SU-DHL-6 (cell line): ENCODE measurements around the gene IQCM.

Experiments used
- H2AFZ ChIP-seq: fragments of 200-600 bp; sonication (generic); 2 replicates; pipeline ENCODE4 v1.6.1; 2014; ENCODE audit warnings: low read depth, mild to moderate bottlenecking, moderate library complexity, mixed read lengths, antibody characterized with exemption, low read length; ENCODE audit not compliant: severe bottlenecking
- H3F3A ChIP-seq: fragments of 200-600 bp; shearing (Covaris generic); 2 replicates; pipeline ENCODE4 v1.6.0; 2016; ENCODE audit warnings: antibody characterized with exemption, mild to moderate bottlenecking; ENCODE audit not compliant: insufficient read depth
- H3K27ac ChIP-seq: fragments of 200-600 bp; sonication (generic); 2 replicates; pipeline ENCODE4 v1.5.1; 2016; ENCODE audit warnings: low read depth, mild to moderate bottlenecking, low read length, moderate library complexity, mixed read lengths
- H3K27me3 ChIP-seq: fragments of 200-600 bp; sonication (generic), shearing (Covaris generic); 2 replicates; pipeline ENCODE4 v1.6.0; 2014; ENCODE audit warnings: mild to moderate bottlenecking, low read length
- H3K36me3 ChIP-seq: fragments of 200-600 bp; sonication (generic); 2 replicates; pipeline ENCODE4 v1.6.1; 2014; ENCODE audit warnings: mild to moderate bottlenecking, low read length, mixed read lengths
- H3K4me2 ChIP-seq: fragments of 300-600, 200-600 bp; shearing (Covaris generic), sonication (generic); 2 replicates; pipeline ENCODE4 v1.6.0; 2014; ENCODE audit warnings: low read length, low read depth, mild to moderate bottlenecking; ENCODE audit not compliant: poor library complexity, severe bottlenecking
- H3K4me3 ChIP-seq: fragments of 200-600 bp; sonication (generic); 2 replicates; pipeline ENCODE4 v1.5.1; 2014; ENCODE audit warnings: antibody characterized with exemption, low read length, mild to moderate bottlenecking, mixed read lengths; ENCODE audit not compliant: insufficient read depth, poor library complexity, severe bottlenecking
- H3K79me2 ChIP-seq: fragments of 200-600 bp; sonication (generic); 2 replicates; pipeline ENCODE4 v1.6.1; 2014; ENCODE audit warnings: mild to moderate bottlenecking, low read length, moderate library complexity; ENCODE audit not compliant: insufficient read depth
- H3K9ac ChIP-seq: fragments of 200-600 bp; sonication (generic); 2 replicates; pipeline ENCODE4 v1.7.0; 2014; ENCODE audit warnings: mild to moderate bottlenecking, low read length
- H3K9me2 ChIP-seq: fragments of 200-600 bp; sonication (generic); replicated peaks from 2 replicates; pipeline ENCODE4 v1.6.1; 2014; ENCODE audit warnings: low read length; ENCODE audit not compliant: insufficient read depth
- H3K9me3 ChIP-seq: fragments of 200-600 bp; sonication (generic); 2 replicates; pipeline ENCODE4 v1.6.1; 2014; ENCODE audit warnings: low read length, mixed read lengths; ENCODE audit not compliant: insufficient read depth
- H4K20me1 ChIP-seq: fragments of 200-600 bp; sonication (generic); 2 replicates; pipeline ENCODE4 v1.6.1; 2014; ENCODE audit warnings: low read depth, mild to moderate bottlenecking, antibody characterized with exemption, low read length, moderate library complexity, mixed read lengths
- EZH2phosphoT487 ChIP-seq: fragments of 200-600 bp; sonication (generic), shearing (Covaris generic); conservative IDR thresholded peaks from 2 replicates; pipeline ENCODE4 v1.6.1; 2018; ENCODE audit warnings: mild to moderate bottlenecking, antibody characterized with exemption, low read length, moderate library complexity, mixed read lengths
- TF ChIP-seq, protein P1 (sequence below): fragments of 200-600 bp; sonication (generic); IDR thresholded peaks from one replicate; pipeline ENCODE4 v1.5.1; 2017; ENCODE audit warnings: antibody characterized with exemption, mild to moderate bottlenecking, low read length, moderate library complexity; ENCODE audit not compliant: insufficient read depth, poor library complexity, severe bottlenecking

Gene IQCM

DNA sequence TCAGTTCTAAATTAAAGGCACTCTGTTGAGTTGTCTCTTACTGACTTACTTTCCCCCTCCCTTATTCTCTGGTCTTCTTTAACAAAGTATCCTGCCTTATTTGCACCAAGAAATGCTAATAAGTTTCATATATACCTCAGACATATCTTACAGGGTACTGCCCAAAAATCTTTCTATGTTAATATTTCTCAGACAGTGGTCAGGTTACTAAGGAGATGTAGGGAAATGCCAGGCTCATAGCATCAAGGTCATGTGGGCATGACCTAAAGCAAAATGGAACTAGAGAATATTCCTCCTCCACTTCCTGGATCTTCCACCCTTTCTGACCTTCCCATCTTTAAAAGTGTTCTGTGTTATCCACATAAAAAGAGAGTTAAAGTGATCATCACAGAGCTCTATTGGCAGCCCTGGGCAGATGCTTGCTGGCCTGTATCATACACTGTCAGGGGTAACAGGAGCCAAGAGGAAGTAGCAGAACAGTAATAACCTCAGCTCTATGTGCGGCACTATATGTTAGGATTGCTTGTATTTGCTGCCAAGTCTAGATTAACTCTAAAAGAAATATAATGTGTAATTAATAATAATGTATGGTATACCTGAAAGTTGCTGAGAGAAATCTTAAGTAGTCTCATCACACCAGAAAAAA, 74.3 kb downstream of the IQCM start:
- no peak overlapping the region for H3K4me2 ChIP-seq
- no peaks in the 10 kb centered on the region for H3K79me2 ChIP-seq
- no peak overlapping the region for H3K4me3 ChIP-seq
- no peak overlapping the region for H3K9ac ChIP-seq
- H4K20me1 ChIP-seq, result no peaks in the 10 kb centered on the region
- H3F3A ChIP-seq, result no peaks in the 10 kb centered on the region
- H2AFZ ChIP-seq, result no peak overlapping the region
- H3K9me2 ChIP-seq, result no peaks in the 10 kb centered on the region
- H3K36me3 ChIP-seq, result no peaks in the 10 kb centered on the region
- TF ChIP-seq, protein P1, sequence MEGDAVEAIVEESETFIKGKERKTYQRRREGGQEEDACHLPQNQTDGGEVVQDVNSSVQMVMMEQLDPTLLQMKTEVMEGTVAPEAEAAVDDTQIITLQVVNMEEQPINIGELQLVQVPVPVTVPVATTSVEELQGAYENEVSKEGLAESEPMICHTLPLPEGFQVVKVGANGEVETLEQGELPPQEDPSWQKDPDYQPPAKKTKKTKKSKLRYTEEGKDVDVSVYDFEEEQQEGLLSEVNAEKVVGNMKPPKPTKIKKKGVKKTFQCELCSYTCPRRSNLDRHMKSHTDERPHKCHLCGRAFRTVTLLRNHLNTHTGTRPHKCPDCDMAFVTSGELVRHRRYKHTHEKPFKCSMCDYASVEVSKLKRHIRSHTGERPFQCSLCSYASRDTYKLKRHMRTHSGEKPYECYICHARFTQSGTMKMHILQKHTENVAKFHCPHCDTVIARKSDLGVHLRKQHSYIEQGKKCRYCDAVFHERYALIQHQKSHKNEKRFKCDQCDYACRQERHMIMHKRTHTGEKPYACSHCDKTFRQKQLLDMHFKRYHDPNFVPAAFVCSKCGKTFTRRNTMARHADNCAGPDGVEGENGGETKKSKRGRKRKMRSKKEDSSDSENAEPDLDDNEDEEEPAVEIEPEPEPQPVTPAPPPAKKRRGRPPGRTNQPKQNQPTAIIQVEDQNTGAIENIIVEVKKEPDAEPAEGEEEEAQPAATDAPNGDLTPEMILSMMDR, result no peak
- no peak for TF ChIP-seq EZH2phosphoT487
- no peaks in the 10 kb centered on the region for H3K27me3 ChIP-seq
- no peaks in the 10 kb centered on the region for H3K9me3 ChIP-seq
- no peak overlapping the region for H3K27ac ChIP-seq

DNA sequence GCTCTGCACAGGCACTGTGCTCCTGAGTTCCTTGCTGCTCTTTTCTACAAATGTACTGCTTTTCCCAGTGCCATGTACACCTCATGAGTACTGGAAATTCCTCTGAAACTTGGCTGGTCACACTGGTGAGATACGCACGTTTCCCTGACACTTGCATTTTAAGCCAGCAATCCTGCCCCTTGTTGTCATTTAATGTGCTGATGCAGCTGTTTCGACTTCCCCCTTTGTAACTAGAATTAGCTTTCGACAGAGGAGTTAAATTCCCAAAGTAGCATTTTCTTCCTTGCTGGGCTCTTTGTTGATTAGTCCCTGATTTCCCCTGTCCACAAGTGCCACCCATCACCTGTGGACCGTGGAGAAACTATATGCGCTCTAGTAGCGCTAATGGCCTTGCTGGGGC, 77.5 kb downstream of the IQCM start:
- no peak overlapping the region for H3K27ac ChIP-seq
- no peak overlapping the region for H3K9ac ChIP-seq
- no peak for TF ChIP-seq EZH2phosphoT487
- TF ChIP-seq, protein P1, result no peak
- H3K36me3 ChIP-seq, result no peaks in the 10 kb centered on the region
- H3K4me2 ChIP-seq, result no peak overlapping the region
- H3K79me2 ChIP-seq, result no peaks in the 10 kb centered on the region
- H2AFZ ChIP-seq, result no peak overlapping the region
- H4K20me1 ChIP-seq, result no peaks in the 10 kb centered on the region
- no peaks in the 10 kb centered on the region for H3K9me3 ChIP-seq
- H3K27me3 ChIP-seq, result no peaks in the 10 kb centered on the region
- no peaks in the 10 kb centered on the region for H3K9me2 ChIP-seq
- H3K4me3 ChIP-seq, result no peak overlapping the region
- no peaks in the 10 kb centered on the region for H3F3A ChIP-seq

DNA sequence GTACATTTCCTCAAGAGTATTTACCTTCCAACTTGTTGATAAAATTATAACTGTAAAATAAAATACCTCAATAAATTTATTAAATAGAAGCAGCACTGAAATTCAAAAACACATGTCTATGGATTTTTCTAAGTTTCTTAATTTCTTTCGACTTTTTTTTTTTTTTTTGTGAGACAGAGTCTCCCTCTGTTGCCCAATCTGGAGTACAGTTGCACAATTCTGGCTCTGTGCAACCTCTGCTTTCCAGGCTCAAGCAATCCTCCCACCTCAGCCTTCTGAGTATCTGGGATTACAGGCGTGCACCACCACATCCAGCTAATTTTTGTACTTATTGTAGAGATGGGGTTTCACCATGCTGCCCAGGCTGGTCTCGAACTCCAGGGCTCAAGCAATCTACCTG, 79.8 kb downstream of the IQCM start:
- no peaks in the 10 kb centered on the region for H3F3A ChIP-seq
- H3K9me2 ChIP-seq, result no peaks in the 10 kb centered on the region
- H3K4me3 ChIP-seq, result no peak overlapping the region
- no peak overlapping the region for H3K4me2 ChIP-seq
- H3K27ac ChIP-seq, result no peak overlapping the region
- H3K36me3 ChIP-seq, result no peaks in the 10 kb centered on the region
- no peaks in the 10 kb centered on the region for H3K79me2 ChIP-seq
- TF ChIP-seq EZH2phosphoT487, result no peak
- TF ChIP-seq, protein P1, result no peak
- H2AFZ ChIP-seq, result no peak overlapping the region
- H3K9me3 ChIP-seq, result no peaks in the 10 kb centered on the region
- no peaks in the 10 kb centered on the region for H4K20me1 ChIP-seq
- no peaks in the 10 kb centered on the region for H3K27me3 ChIP-seq
- no peak overlapping the region for H3K9ac ChIP-seq

DNA sequence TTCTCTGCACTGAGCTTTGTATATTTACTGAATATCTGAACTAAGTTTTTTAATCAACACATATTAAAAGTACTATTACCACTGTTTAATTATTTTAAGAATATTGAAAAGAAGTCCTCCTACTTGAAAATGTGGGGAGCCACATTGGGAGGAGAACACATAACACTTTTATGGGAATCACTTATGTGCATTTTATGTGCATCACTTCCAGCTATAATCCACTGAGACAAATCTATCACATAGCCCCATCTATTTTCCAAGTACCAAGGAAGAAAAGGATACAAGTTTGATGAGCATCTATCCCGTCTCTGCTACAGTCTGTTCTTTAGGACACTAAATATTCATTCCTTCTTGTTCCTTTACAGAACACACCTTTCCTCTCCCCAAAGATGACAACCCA, 87.2 kb downstream of the IQCM start:
- no peak overlapping the region for H3K4me2 ChIP-seq
- TF ChIP-seq, protein P1, result no peak
- TF ChIP-seq EZH2phosphoT487, result no peak
- no peaks in the 10 kb centered on the region for H3K79me2 ChIP-seq
- no peaks in the 10 kb centered on the region for H3F3A ChIP-seq
- no peak overlapping the region for H2AFZ ChIP-seq
- no peak overlapping the region for H3K9ac ChIP-seq
- no peaks in the 10 kb centered on the region for H3K36me3 ChIP-seq
- H3K9me2 ChIP-seq, result no peaks in the 10 kb centered on the region
- H3K9me3 ChIP-seq, result no peaks in the 10 kb centered on the region
- no peaks in the 10 kb centered on the region for H3K27me3 ChIP-seq
- H3K4me3 ChIP-seq, result no peak overlapping the region
- no peaks in the 10 kb centered on the region for H4K20me1 ChIP-seq
- no peak overlapping the region for H3K27ac ChIP-seq
